K562 (cell line): ENCODE data around the gene MCAM. TPM values are rescaled to one million over a fixed set of nuclear protein-coding genes. Genes with fewer than 3 reads are reported as not detected.

Source experiments
- ATF1 ChIP-seq, 2 experiments: fragments of 450-650 bp in 1 of 2; IDR thresholded peaks; 2 replicates each; pipeline ENCODE4 v1.6.1; 2016; ENCODE audit warnings: missing compliant biosample characterization in 1 of 2, missing genetic modification characterization in 1 of 2
- CBX5 ChIP-seq: IDR thresholded peaks from 2 replicates; pipeline ENCODE4 v1.6.1; 2014; ENCODE audit warnings: low read depth, borderline replicate concordance
- FIP1L1 ChIP-seq: fragments of 200-400 bp; formaldehyde crosslinking; IDR thresholded peaks from 2 replicates; pipeline ENCODE4 v1.6.1; 2018; ENCODE audit warnings: mild to moderate bottlenecking, low read depth, low read length; ENCODE audit not compliant: poor library complexity, severe bottlenecking
- GABPB2 ChIP-seq: fragments of 250-450 bp; sonication (Bioruptor Pico); conservative IDR thresholded peaks from 2 replicates; pipeline ENCODE4 v1.5.1; 2021; ENCODE audit warnings: mild to moderate bottlenecking
- KDM4B ChIP-seq, 2 experiments: fragments of 450-650 bp in 1 of 2; sonication (generic) in 1 of 2; IDR thresholded peaks; 2 replicates each; pipeline ENCODE4 v1.6.1; 2016 to 2017; ENCODE audit warnings: borderline replicate concordance in 2 of 2, antibody characterized with exemption in 1 of 2, low read depth in 1 of 2, mild to moderate bottlenecking in 1 of 2
- RBM34 ChIP-seq: fragments of 200-400 bp; formaldehyde crosslinking; IDR thresholded peaks from 2 replicates; pipeline ENCODE4 v1.6.1; 2018; ENCODE audit warnings: low read length, borderline replicate concordance; ENCODE audit not compliant: insufficient read depth
- RHOXF2B ChIP-seq: fragments of 250-450 bp; sonication (Bioruptor Pico); conservative IDR thresholded peaks from 2 replicates; pipeline ENCODE4 v1.5.1; 2021
- SFPQ ChIP-seq: fragments of 200-400 bp; formaldehyde crosslinking; IDR thresholded peaks from 2 replicates; pipeline ENCODE4 v1.6.1; 2017; ENCODE audit warnings: mild to moderate bottlenecking, low read depth, low read length, moderate library complexity
- SRSF7 ChIP-seq: fragments of 200-400 bp; formaldehyde crosslinking; optimal IDR thresholded peaks from 2 replicates; pipeline ENCODE3; 2017; ENCODE audit warnings: mild to moderate bottlenecking, low read depth, low read length
- ZNF324 ChIP-seq: fragments of 250-450 bp; sonication (Bioruptor Pico); IDR thresholded peaks from 2 replicates; pipeline ENCODE4 v1.4.0; 2020; ENCODE audit warnings: mild to moderate bottlenecking
- polyA plus RNA-seq, 8 experiments: library from polyadenylated mRNA; depleted of rRNA in 4 of 8; stranded (reverse) in 5 of 8; unstranded in 3 of 8; fragments of >200 nt; fragmentation: Nextera tagmentation in 2 of 8; fragmentation: Illumina TruSeq in 1 of 8; extraction: Ambion mirVana in 2 of 8; extraction: Trizol in 1 of 8; gene quantifications; 2 replicates each; pipeline versions ENCODE4 v1.2.1 to v1.2.3, GENCODE V29; 2011 to 2014; ENCODE audit warnings: inconsistent platforms in 1 of 8, missing spikeins in 1 of 8
- total RNA-seq, 7 experiments: library from RNA; depleted of rRNA in 6 of 7; stranded (reverse); fragments of >200 nt in 6 of 7; fragmentation: Illumina TruSeq in 2 of 7; extraction: Trizol in 2 of 7; gene quantifications; 2 replicates each; pipeline versions ENCODE4 v1.2.1 to v1.2.3, GENCODE V29; 2011 to 2021; ENCODE audit warnings: low replicate concordance in 1 of 7

MCAM gene
- total and polyA plus RNA-seq, 9 of the 15 experiments (the other 6 are each of a cell fraction or from before 2014, with no cell fraction given), result 14.7 to 118 (median 53.6) TPM

GRCh38 chr11:119282495-119282894, 34.4 kb downstream of the MCAM start (continued):
- TF ChIP-seq FIP1L1 (no peak), RBM34 (no peak), KDM4B (IDR thresholded peaks at IDR 0.05; ENCODE audit: borderline replicate concordance in 2 of 2, low read depth in 1 of 2) (no peak), CBX5 (no peak), ATF1 (CRISPR knock-in tag; IDR thresholded peaks at IDR 0.05) (no peak), ATF1 (tag; IDR thresholded peaks at IDR 0.05) (no peak), GABPB2 (CRISPR knock-in tag) (no peak), SFPQ (no peak), ZNF324 (CRISPR knock-in tag) (no peak), RHOXF2B (CRISPR knock-in tag) (no peak), SRSF7 (no peak)
